ENCODE results near the gene CAMTA1. TPM values are rescaled to one million over a fixed set of nuclear protein-coding genes. Genes with fewer than 3 reads are reported as not detected.

The CAMTA1 gene
- total RNA-seq, 1 donor from 2014 or later, result 62.9 TPM

DNA sequence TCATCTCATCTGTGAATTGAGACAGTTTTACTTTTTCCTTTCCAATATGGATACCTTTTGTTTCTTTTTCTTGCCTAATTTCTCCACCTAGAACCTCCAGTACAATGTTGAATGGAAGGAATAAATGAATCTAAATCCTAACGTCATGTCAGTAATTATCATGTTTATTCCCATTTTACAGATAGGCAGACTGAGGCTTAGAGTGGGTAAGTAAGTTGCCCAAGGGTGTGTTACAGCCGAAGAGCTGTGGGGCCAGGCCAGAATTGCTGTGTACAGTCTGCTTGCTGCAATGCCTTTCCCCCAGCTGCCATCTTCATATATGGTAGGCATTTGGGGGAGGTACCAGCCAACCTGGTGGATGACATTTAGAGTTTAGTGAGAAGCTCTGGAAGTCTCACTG lies 162.7 kb downstream of the CAMTA1 start:
- intact Hi-C loops (cut with DNase I), result no loop called here
- Histone ChIP-seq H3K4me3 (no peak overlapping the region), H3K9me3 (no peaks in the 10 kb centered on the region), H3K27ac (no peak overlapping the region), H3K27me3 (no peaks in the 10 kb centered on the region), H3K36me3 (no peaks in the 10 kb centered on the region), H3K4me1 (no peaks in the 10 kb centered on the region)
- no peak for TF ChIP-seq POLR2A (IDR thresholded peaks at IDR 0.05)
- TF ChIP-seq, protein P1, sequence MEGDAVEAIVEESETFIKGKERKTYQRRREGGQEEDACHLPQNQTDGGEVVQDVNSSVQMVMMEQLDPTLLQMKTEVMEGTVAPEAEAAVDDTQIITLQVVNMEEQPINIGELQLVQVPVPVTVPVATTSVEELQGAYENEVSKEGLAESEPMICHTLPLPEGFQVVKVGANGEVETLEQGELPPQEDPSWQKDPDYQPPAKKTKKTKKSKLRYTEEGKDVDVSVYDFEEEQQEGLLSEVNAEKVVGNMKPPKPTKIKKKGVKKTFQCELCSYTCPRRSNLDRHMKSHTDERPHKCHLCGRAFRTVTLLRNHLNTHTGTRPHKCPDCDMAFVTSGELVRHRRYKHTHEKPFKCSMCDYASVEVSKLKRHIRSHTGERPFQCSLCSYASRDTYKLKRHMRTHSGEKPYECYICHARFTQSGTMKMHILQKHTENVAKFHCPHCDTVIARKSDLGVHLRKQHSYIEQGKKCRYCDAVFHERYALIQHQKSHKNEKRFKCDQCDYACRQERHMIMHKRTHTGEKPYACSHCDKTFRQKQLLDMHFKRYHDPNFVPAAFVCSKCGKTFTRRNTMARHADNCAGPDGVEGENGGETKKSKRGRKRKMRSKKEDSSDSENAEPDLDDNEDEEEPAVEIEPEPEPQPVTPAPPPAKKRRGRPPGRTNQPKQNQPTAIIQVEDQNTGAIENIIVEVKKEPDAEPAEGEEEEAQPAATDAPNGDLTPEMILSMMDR (IDR thresholded peaks at IDR 0.05), result no peak
- TF ChIP-seq POLR2AphosphoS5 (IDR thresholded peaks at IDR 0.05; ENCODE audit: insufficient read depth in 1 of 2, low read depth in 1 of 2), result no peak
- DNase-seq (ENCODE audit: extremely low spot score in 2 of 2), result no peak

DNA sequence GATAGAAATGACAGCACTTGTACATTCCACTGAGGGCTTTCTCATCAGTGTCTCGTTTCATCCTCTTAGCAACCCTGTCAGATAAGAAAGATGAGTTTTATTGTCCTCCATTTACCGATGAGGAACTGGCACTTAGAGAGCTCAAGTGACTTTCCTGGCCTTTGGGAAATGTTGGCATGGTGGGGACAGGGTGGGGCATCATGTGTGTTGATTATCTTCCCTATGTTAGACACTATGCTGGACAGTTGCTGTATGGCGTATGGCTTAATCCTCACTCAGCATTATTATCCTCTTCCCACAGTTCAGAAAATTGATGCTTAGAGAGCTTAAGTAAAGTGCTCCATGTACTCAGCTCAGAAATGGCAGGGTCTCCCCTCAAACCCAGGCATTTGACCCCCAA lies 163.2 kb downstream of the CAMTA1 start:
- intact Hi-C loops (cut with DNase I), result no loop called here
- no peak overlapping the region for H3K4me3 ChIP-seq

DNA sequence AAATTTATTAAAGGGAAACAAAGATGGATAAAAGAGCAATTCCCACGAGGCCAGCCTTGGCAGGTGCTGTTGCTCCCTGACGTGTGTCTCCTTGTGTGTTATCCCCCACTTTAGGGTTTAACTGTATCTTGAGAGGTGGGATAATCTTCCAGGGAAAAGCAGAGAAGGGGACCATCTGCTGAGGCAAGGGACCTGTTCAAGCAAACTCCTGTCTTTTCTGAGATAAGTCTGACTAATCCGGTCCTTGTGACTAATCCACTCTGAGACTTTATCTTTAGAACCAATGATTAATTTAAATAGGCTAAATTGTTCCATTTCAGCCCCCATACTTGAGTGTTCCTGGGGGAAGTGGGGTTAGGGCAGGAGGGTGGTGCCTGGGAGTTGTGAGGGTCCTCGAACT lies 163.6 kb downstream of the CAMTA1 start:
- no peak for DNase-seq (ENCODE audit: extremely low spot score in 2 of 2)
- Histone ChIP-seq H3K4me1 (no peaks in the 10 kb centered on the region), H3K27ac (no peak overlapping the region), H3K9me3 (no peaks in the 10 kb centered on the region), H3K36me3 (no peaks in the 10 kb centered on the region), H3K4me3 (no peak overlapping the region), H3K27me3 (no peaks in the 10 kb centered on the region)
- TF ChIP-seq POLR2A (IDR thresholded peaks at IDR 0.05) (no peak), POLR2AphosphoS5 (IDR thresholded peaks at IDR 0.05; ENCODE audit: insufficient read depth in 1 of 2, low read depth in 1 of 2) (no peak)
- TF ChIP-seq, protein P1 (IDR thresholded peaks at IDR 0.05), result no peak
- intact Hi-C loops (cut with DNase I), result no loop called here

More for the DNA sequence above, 163.2 kb downstream of the CAMTA1 start:
- no peaks in the 10 kb centered on the region for H3K36me3 ChIP-seq
- no peaks in the 10 kb centered on the region for H3K9me3 ChIP-seq
- no peaks in the 10 kb centered on the region for H3K4me1 ChIP-seq
- TF ChIP-seq POLR2A (IDR thresholded peaks at IDR 0.05) (no peak), POLR2AphosphoS5 (IDR thresholded peaks at IDR 0.05; ENCODE audit: insufficient read depth in 1 of 2, low read depth in 1 of 2) (no peak)
- TF ChIP-seq, protein P1 (IDR thresholded peaks at IDR 0.05), result no peak
- DNase-seq (ENCODE audit: extremely low spot score in 2 of 2), result no peak
- H3K27me3 ChIP-seq, result no peaks in the 10 kb centered on the region
- no peak overlapping the region for H3K27ac ChIP-seq

DNA sequence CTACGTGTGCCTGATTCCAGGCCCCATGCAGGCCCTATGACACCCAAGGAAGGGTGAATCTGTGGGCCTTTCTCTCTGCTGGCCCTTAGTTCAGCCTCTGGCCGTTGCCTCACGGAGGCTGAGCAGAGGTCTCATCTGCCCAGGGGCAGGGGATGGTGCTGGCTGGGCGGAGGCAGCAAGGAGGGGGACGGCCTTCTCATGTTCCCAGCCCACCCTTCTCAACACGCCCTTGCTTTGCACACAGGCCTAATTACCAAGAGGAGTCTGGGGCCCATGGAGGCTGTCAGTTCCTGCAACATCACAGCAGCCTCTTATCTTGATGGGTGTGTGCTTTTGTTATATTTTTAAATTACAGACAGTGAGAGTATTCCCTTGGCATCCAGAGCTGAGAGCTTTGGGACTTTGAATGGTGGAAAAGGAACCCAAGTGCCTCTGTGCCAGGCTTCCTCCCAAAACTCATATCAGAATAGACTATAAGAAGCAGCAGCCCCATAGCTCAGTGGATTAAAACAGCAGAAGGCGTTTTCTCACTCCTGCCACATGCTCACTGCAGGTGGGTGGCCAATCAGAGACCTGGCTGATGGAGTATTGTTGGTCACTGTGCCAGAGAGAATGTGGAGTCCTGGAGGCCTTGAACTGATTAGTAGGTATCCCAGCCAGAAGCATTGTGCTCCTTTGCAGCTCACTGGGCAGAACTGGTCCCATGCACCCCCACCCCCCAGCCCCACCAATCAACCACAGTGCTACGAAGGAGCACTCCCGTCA lies 164.9 kb downstream of the CAMTA1 start:
- H3K4me3 ChIP-seq, result no peak overlapping the region
- no peak for DNase-seq (ENCODE audit: extremely low spot score in 2 of 2)
- no peaks in the 10 kb centered on the region for H3K9me3 ChIP-seq
- no peaks in the 10 kb centered on the region for H3K27me3 ChIP-seq
- TF ChIP-seq POLR2AphosphoS5 (IDR thresholded peaks at IDR 0.05; ENCODE audit: insufficient read depth in 1 of 2, low read depth in 1 of 2) (no peak), POLR2A (IDR thresholded peaks at IDR 0.05) (no peak)
- TF ChIP-seq, protein P1 (IDR thresholded peaks at IDR 0.05), result no peak
- H3K27ac ChIP-seq, result no peak overlapping the region
- intact Hi-C loops (cut with DNase I), result no loop called here
- H3K36me3 ChIP-seq, result no peaks in the 10 kb centered on the region
- H3K4me1 ChIP-seq, result no peaks in the 10 kb centered on the region

DNA sequence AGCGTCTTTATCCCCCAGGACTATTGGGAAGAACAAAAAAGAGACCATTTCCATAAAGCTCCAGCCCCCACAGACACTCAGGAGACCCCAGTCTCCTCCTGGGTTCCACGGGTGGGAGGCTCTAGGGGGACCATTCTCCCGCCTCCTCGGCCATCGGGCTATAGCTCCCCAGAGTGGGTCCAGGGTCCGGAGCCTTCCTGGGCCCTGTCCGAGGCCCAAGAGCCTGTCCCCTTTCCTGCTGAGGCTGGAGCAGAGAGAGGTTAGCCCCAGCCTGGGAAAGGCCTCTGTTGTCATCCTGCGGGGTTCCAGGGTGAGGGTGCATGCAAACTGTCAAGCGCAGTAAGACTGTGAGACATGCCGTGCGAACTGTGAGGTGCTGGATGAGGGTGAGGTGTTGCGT lies 166.3 kb downstream of the CAMTA1 start:
- no peaks in the 10 kb centered on the region for H3K36me3 ChIP-seq
- H3K27ac ChIP-seq, result no peak overlapping the region
- intact Hi-C loops (cut with DNase I), result no loop called here
- no peak for DNase-seq (ENCODE audit: extremely low spot score in 2 of 2)
- H3K4me3 ChIP-seq, result no peak overlapping the region
- TF ChIP-seq, protein P1 (IDR thresholded peaks at IDR 0.05), result no peak
- no peak for TF ChIP-seq POLR2A (IDR thresholded peaks at IDR 0.05)
- TF ChIP-seq POLR2AphosphoS5 (IDR thresholded peaks at IDR 0.05; ENCODE audit: insufficient read depth in 1 of 2, low read depth in 1 of 2), result no peak
- H3K27me3 ChIP-seq, result no peaks in the 10 kb centered on the region
- H3K9me3 ChIP-seq, result no peaks in the 10 kb centered on the region
- H3K4me1 ChIP-seq, result no peaks in the 10 kb centered on the region
